DOHH2 (cell line): ENCODE measurements around the gene TLE3.

Source experiments
- CTCF ChIP-seq: fragments of 200-600 bp; sonication (generic); IDR thresholded peaks from one replicate; pipeline ENCODE4 v1.5.1; 2014; ENCODE audit warnings: antibody characterized with exemption, mild to moderate bottlenecking, low read depth, low read length; ENCODE audit not compliant: poor library complexity, severe bottlenecking
- EZH2phosphoT487 ChIP-seq: fragments of 200-600 bp; sonication (generic); IDR thresholded peaks from 2 replicates; pipeline ENCODE4 v1.6.1; 2017; ENCODE audit warnings: borderline replicate concordance, mild to moderate bottlenecking, antibody characterized with exemption, low read length, moderate library complexity, mixed read lengths

GRCh38 chr15:70058642-70059360 is 38.9 kb downstream of the TLE3 start:
- TF ChIP-seq CTCF (no peak), EZH2phosphoT487 (no peak)
